HepG2 (cell line): ENCODE data around the gene EEFSEC. TPM values are rescaled to one million over a fixed set of nuclear protein-coding genes. Genes with fewer than 3 reads are reported as not detected.

Source experiments
- ATAC-seq: fragments of 200-7000 bp; cut with Tn5 transposase; 3 replicates; pipeline ENCODE4 v1.9.1; 2020; ENCODE audit warnings: mild to moderate bottlenecking, moderate library complexity
- BruUV-seq: library from RNA; stranded (reverse); fragments of 400-500 nt; replicated peaks from 2 replicates; lab custom pipeline; 2021; lab: Mats Ljungman, UMichigan
- CTCF ChIA-PET: fragments of 300-600 bp; formaldehyde crosslinking; extraction: SDS; loops from one replicate; lab custom pipeline; 2021; ENCODE audit warnings: low total read pairs, inconsistent platforms, low intra/inter-chr PET ratio; lab: Yijun Ruan, JAX
- POLR2A ChIA-PET: fragments of 350-600 bp; sonication (Branson Sonifier 250); formaldehyde crosslinking; loops from one replicate; lab custom pipeline; 2020; ENCODE audit warnings: antibody characterized with exemption, inconsistent platforms; lab: Yijun Ruan, JAX
- DNase-seq: peaks from one replicate; pipeline ENCODE4 v3.0.0-alpha.2; 2015; ENCODE audit warnings: low spot score
- FAIRE-seq: peaks from 3 replicates; lab custom pipeline; 2011; peaks lifted over from hg19 to GRCh38; lab: Jason Lieb, UNC
- H2AFZ ChIP-seq: one replicate; pipeline ENCODE4 v1.6.1; 2011; ENCODE audit warnings: low read length, inconsistent platforms
- H3K27ac ChIP-seq: fragments of 300-600 bp; 3 replicates; pipeline ENCODE4 v1.8.0; 2011; ENCODE audit warnings: mixed run types, mild to moderate bottlenecking, mixed read lengths, low read length, inconsistent platforms; ENCODE audit not compliant: insufficient read depth; ENCODE audit errors: extremely low read length
- H3K27me3 ChIP-seq, 2 experiments: fragments of 200-600 bp in 1 of 2; 2 replicates in 1 of 2; 3 replicates in 1 of 2; pipeline versions ENCODE4 v1.6.0 to v1.8.0; 2011; ENCODE audit warnings: low read length in 2 of 2, mild to moderate bottlenecking in 2 of 2, moderate library complexity in 2 of 2, inconsistent platforms in 1 of 2; ENCODE audit not compliant: insufficient read depth in 2 of 2, control insufficient read depth in 1 of 2
- H3K36me3 ChIP-seq, 2 experiments: fragments of 200-600 bp in 1 of 2; replicated peaks in 1 of 2; 2 replicates in 1 of 2; 3 replicates in 1 of 2; pipeline versions ENCODE4 v1.5.1 to v1.8.0; 2011; ENCODE audit warnings: low read length in 2 of 2, inconsistent platforms in 1 of 2; ENCODE audit not compliant: insufficient read depth in 2 of 2, control insufficient read depth in 1 of 2
- H3K4me1 ChIP-seq: 2 replicates; pipeline ENCODE4 v1.5.1; 2012; ENCODE audit warnings: low read length, inconsistent platforms; ENCODE audit not compliant: insufficient read depth
- H3K4me2 ChIP-seq: 2 replicates; pipeline ENCODE4 v1.6.0; 2011; ENCODE audit warnings: low read depth, low read length, inconsistent platforms
- H3K4me3 ChIP-seq, 3 experiments: fragments of 200-600 bp in 1 of 3; sonication (generic), shearing (Covaris generic) in 1 of 3; replicated peaks in 1 of 3; 2 replicates each; pipeline ENCODE4 v1.5.1; 2011 to 2016; ENCODE audit warnings: low read length in 3 of 3, inconsistent platforms in 2 of 3, low read depth in 2 of 3, mild to moderate bottlenecking in 2 of 3, control low read depth in 1 of 3, mixed read lengths in 1 of 3; ENCODE audit not compliant: insufficient read depth in 1 of 3
- H3K79me2 ChIP-seq: one replicate; pipeline ENCODE4 v1.6.1; 2011; ENCODE audit warnings: low read length, inconsistent platforms; ENCODE audit not compliant: insufficient read depth
- H3K9ac ChIP-seq: 2 replicates; pipeline ENCODE4 v1.6.0; 2011; ENCODE audit warnings: mild to moderate bottlenecking, low read depth, low read length, inconsistent platforms; ENCODE audit not compliant: insufficient read depth
- H3K9me3 ChIP-seq: 2 replicates; pipeline ENCODE4 v1.5.1; 2012; ENCODE audit warnings: mild to moderate bottlenecking, low read length
- H4K20me1 ChIP-seq: 2 replicates; pipeline ENCODE4 v1.6.0; 2011; ENCODE audit warnings: inconsistent platforms, mild to moderate bottlenecking, low read length, moderate library complexity; ENCODE audit not compliant: insufficient read depth
- ASH2L ChIP-seq: fragments of 300-600, 200-600 bp; sonication (generic); IDR thresholded peaks from 2 replicates; pipeline ENCODE4 v1.7.0; 2017; ENCODE audit warnings: low read depth, mild to moderate bottlenecking, moderate library complexity, mixed read lengths, low read length; ENCODE audit not compliant: insufficient read length
- E2F2 ChIP-seq: sonication (generic); formaldehyde crosslinking; IDR thresholded peaks from 2 replicates; pipeline ENCODE4 v1.4.0; 2020; ENCODE audit warnings: missing genetic modification reagents, borderline replicate concordance
- LRRFIP1 ChIP-seq: sonication (generic); formaldehyde crosslinking; conservative IDR thresholded peaks from 2 replicates; pipeline ENCODE4 v1.4.0; 2020; ENCODE audit warnings: missing genetic modification reagents
- MAFF ChIP-seq: IDR thresholded peaks from 2 replicates; pipeline ENCODE4 v1.6.1; 2011; ENCODE audit warnings: low read depth, low read length, improper control_type of control experiment
- MXD3 ChIP-seq: IDR thresholded peaks from 2 replicates; pipeline ENCODE4 v1.6.1; 2016; ENCODE audit warnings: mild to moderate bottlenecking, missing biosample characterization, missing genetic modification reagents
- PBX2 ChIP-seq: IDR thresholded peaks from 2 replicates; pipeline ENCODE4 v1.6.1; 2016; ENCODE audit warnings: control low read depth
- SOX13 ChIP-seq, 3 experiments: fragments of 450-650 bp in 1 of 3; sonication (generic) in 1 of 3; formaldehyde crosslinking in 1 of 3; IDR thresholded peaks in 2 of 3; conservative IDR thresholded peaks in 1 of 3; 2 replicates each; pipeline versions ENCODE4 v1.5.0 to v1.6.1; 2016 to 2020; ENCODE audit warnings: antibody characterized with exemption in 1 of 3, mild to moderate bottlenecking in 1 of 3, missing compliant biosample characterization in 1 of 3, missing genetic modification reagents in 1 of 3, moderate library complexity in 1 of 3
- ZNF816 ChIP-seq: sonication (generic); formaldehyde crosslinking; IDR thresholded peaks from 2 replicates; pipeline ENCODE4 v1.8.0; 2022; ENCODE audit warnings: missing genetic modification reagents, mild to moderate bottlenecking, borderline replicate concordance
- WGBS: methylation state at CpG from one replicate; pipeline ENCODE4 v1.1.6; 2017; ENCODE audit warnings: low lambda C conversion rate; 5-methylcytosine and 5-hydroxymethylcytosine counted together
- in situ Hi-C: cut with HindIII; loops from 2 replicates; pipeline ENCODE4 v1.10.0; 2017; ENCODE audit warnings: low pct_unique_long_range_greater_than_20kb; ENCODE audit not compliant: extremely low pct_ligation_motif_present
- intact Hi-C: fragments of 100-400 bp; cut with micrococcal nuclease; formaldehyde crosslinking; loops from one replicate; pipeline ENCODE4 v1.10.0; 2022; ENCODE audit not compliant: unreplicated experiment
- polyA plus RNA-seq, 8 experiments: library from polyadenylated mRNA; depleted of rRNA in 3 of 8; stranded (reverse) in 7 of 8; unstranded in 1 of 8; fragments of >200 nt; fragmentation: Illumina TruSeq in 4 of 8; extraction: Trizol in 4 of 8; gene quantifications; 2 replicates each; pipeline versions ENCODE4 v1.2.1 to v1.2.3, GENCODE V29; 2011 to 2016; ENCODE audit warnings: low read depth in 4 of 8, missing spikeins in 1 of 8, mixed read lengths in 1 of 8; ENCODE audit not compliant: insufficient read depth in 1 of 8
- total RNA-seq, 5 experiments: library from RNA; depleted of rRNA; stranded (reverse); fragments of >200 nt; fragmentation: Illumina TruSeq; extraction: Trizol; gene quantifications; 2 replicates each; pipeline ENCODE4 v1.2.3, GENCODE V29; 2016; ENCODE audit warnings: low read depth in 1 of 5

The EEFSEC gene
- total and polyA plus RNA-seq, 2 of the 13 experiments (the other 11 are each of a cell fraction or from before 2014, with no cell fraction given): 6.4 to 24.2 TPM

GRCh38 chr3:128309026-128309425 lies 155.7 kb downstream of the EEFSEC start:
- no peak overlapping the region for H2AFZ ChIP-seq
- no peak overlapping the region for H3K4me2 ChIP-seq
- no peak overlapping the region for H3K27ac ChIP-seq
- no peaks in the 10 kb centered on the region for H3K27me3 ChIP-seq
- H3K9me3 ChIP-seq: no peaks in the 10 kb centered on the region
- POLR2A ChIA-PET: interaction anchor here (1.4 kb wide), 1 partner anchor 141 kb away, joined by 3 read pairs; no protein-coding TSS in a partner anchor
- no peak overlapping the region for H3K9ac ChIP-seq
- H3K79me2 ChIP-seq: no peaks in the 10 kb centered on the region
- in situ Hi-C loops: loop anchor here (5.0 kb wide), 1 partner anchor 178 kb away; no protein-coding TSS in a partner anchor
- CTCF ChIA-PET: no interaction called here
- peaks cover 5 to 7% of the 10 kb centered on the region in 2 experiments; a peak in 4 of 5 replicates for H3K36me3 ChIP-seq
- TF ChIP-seq LRRFIP1 (CRISPR knock-in tag): no peak
- no peak for TF ChIP-seq SOX13 (IDR thresholded peaks at IDR 0.05)
- TF ChIP-seq SOX13 (CRISPR knock-in tag; conservative IDR thresholded peaks at IDR 0.05 in 1 of 2, IDR thresholded peaks at IDR 0.05 in 1 of 2): no peak
- no peak for TF ChIP-seq ZNF816 (CRISPR knock-in tag)
- no peak for TF ChIP-seq MAFF
- no peak for TF ChIP-seq E2F2 (CRISPR knock-in tag)
- no peak for TF ChIP-seq ASH2L
- no peak for TF ChIP-seq PBX2 (CRISPR knock-in tag)
- no peak for TF ChIP-seq MXD3
- TF ChIP-seq, all 625 proteins: peak for 0
- intact Hi-C loops: no loop called here
- no peaks in the 10 kb centered on the region for H4K20me1 ChIP-seq
- peaks cover 13% of the 10 kb centered on the region for H3K4me1 ChIP-seq
- ATAC-seq (no peak), FAIRE-seq (no peak), DNase-seq (no peak)
- 98% methylated on average over 8 of the region's 8 CpGs for WGBS
- no TSS peak for BruUV-seq
- H3K4me3 ChIP-seq: no peak overlapping the region
